ENCODE measurements around the gene MEIS2.

Gene MEIS2

GRCh38 chr15:37107744-37108380, 7.5 kb upstream of the MEIS2 start:
- Mint-ChIP-seq H3K36me3 (ENCODE audit: low read depth) (peaks cover 16% of the 10 kb centered on the region), H3K27ac (peak overlapping the region; percentile 98 to 100 (median 100)), H3K4me3 (peak overlapping the region; percentile 96 to 98 (median 98)), H3K9me3 (no peaks in the 10 kb centered on the region), H3K4me1 (peaks cover 59% of the 10 kb centered on the region), H3K27me3 (ENCODE audit: low read depth) (peaks cover 92% of the 10 kb centered on the region)
- no peak for TF ChIP-seq CTCF (IDR thresholded peaks at IDR 0.05; ENCODE audit: unreplicated experiment in 3 of 3)

- TF ChIP-seq CTCF (IDR thresholded peaks at IDR 0.05; ENCODE audit: unreplicated experiment in 3 of 3), result no peak
- Mint-ChIP-seq H3K9me3 (peaks cover under 1% of the 10 kb centered on the region), H3K27ac (peak overlapping the region; percentile 98 to 100 (median 100)), H3K4me1 (peaks cover 61% of the 10 kb centered on the region), H3K4me3 (peak overlapping the region; percentile 96 to 98 (median 98)), H3K27me3 (ENCODE audit: low read depth) (peaks cover 92% of the 10 kb centered on the region), H3K36me3 (ENCODE audit: low read depth) (peaks cover 21% of the 10 kb centered on the region)
Observed at GRCh38 chr15:37107071-37107743, 6.9 kb upstream of the MEIS2 start.

GRCh38 chr15:37106490-37107001, 6.2 kb upstream of the MEIS2 start:
- TF ChIP-seq CTCF (IDR thresholded peaks at IDR 0.05; ENCODE audit: unreplicated experiment in 3 of 3), result peak; percentile 47 to 77 (median 58)
- peak overlapping the region; percentile 96 to 98 (median 98) for H3K4me3 Mint-ChIP-seq
- H3K36me3 Mint-ChIP-seq (ENCODE audit: low read depth), result peaks cover 23% of the 10 kb centered on the region
- H3K27me3 Mint-ChIP-seq (ENCODE audit: low read depth), result peaks cover 92% of the 10 kb centered on the region
- H3K27ac Mint-ChIP-seq, result peak overlapping the region; percentile 98 to 100 (median 100)
- H3K4me1 Mint-ChIP-seq, result peaks cover 57% of the 10 kb centered on the region
- peaks cover 3% of the 10 kb centered on the region for H3K9me3 Mint-ChIP-seq

- Mint-ChIP-seq H3K4me1 (peaks cover 50% of the 10 kb centered on the region), H3K4me3 (peak overlapping the region; percentile 96 to 98 (median 98)), H3K9me3 (peaks cover 6% of the 10 kb centered on the region), H3K27ac (peak overlapping the region; percentile 98 to 100 (median 100)), H3K36me3 (ENCODE audit: low read depth) (peaks cover 23% of the 10 kb centered on the region), H3K27me3 (ENCODE audit: low read depth) (peaks cover 90% of the 10 kb centered on the region)
- TF ChIP-seq CTCF (IDR thresholded peaks at IDR 0.05; ENCODE audit: unreplicated experiment in 3 of 3), result no peak
Observed at GRCh38 chr15:37105889-37106288, 5.5 kb upstream of the MEIS2 start.

- H3K27ac Mint-ChIP-seq, result peak overlapping the region; percentile 98 to 100 (median 100)
Observed at GRCh38 chr15:37105029-37105428, 4.7 kb upstream of the MEIS2 start.

More at GRCh38 chr15:37105029-37105428, 4.7 kb upstream of the MEIS2 start:
- H3K4me1 Mint-ChIP-seq, result peaks cover 45% of the 10 kb centered on the region
- H3K36me3 Mint-ChIP-seq (ENCODE audit: low read depth), result peaks cover 23% of the 10 kb centered on the region
- peak overlapping the region; percentile 96 to 98 (median 98) for H3K4me3 Mint-ChIP-seq
- TF ChIP-seq CTCF (IDR thresholded peaks at IDR 0.05; ENCODE audit: unreplicated experiment in 3 of 3), result no peak
- H3K27me3 Mint-ChIP-seq (ENCODE audit: low read depth), result peaks cover 90% of the 10 kb centered on the region
- H3K9me3 Mint-ChIP-seq, result peaks cover 6% of the 10 kb centered on the region

Measured in nephron (organoid).